Measurements from ENCODE around the gene REX1BD.
A peak's percentile ranks its signal among the peaks of the same experiment; 100 is the strongest.
"Not testable (repeated sequence)": the region's sequence is repeated elsewhere in the genome, so short reads cannot be mapped to it uniquely, and the experiment has no call there.

REX1BD gene

DNA sequence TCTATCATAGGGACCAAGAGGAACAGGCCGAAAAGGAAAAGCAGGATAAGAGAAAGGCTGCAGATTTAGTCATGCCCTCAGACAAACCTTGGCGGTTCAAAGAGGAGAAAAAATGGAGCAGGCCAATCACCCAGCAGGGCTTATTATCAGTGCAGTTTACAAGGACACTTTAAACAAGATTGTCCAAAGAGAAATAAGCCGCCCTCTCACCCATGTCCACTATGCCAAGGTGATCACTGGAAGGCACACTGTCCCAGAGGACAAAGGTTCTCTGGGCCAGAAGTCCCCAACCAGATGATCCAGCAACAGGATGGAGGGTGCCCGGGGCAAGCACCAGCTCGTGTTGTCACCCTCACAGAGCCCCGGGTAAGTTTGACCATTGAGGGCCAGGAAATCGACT, 8.3 kb upstream of the REX1BD start:
- DNase-seq, result no peak

GRCh38 chr19:18586306-18586705, 2.3 kb upstream of the REX1BD start:
- DNase-seq, result no peak

- no peak for DNase-seq
Measured at GRCh38 chr19:18587561-18587960, 1.0 kb upstream of the REX1BD start.

DNA sequence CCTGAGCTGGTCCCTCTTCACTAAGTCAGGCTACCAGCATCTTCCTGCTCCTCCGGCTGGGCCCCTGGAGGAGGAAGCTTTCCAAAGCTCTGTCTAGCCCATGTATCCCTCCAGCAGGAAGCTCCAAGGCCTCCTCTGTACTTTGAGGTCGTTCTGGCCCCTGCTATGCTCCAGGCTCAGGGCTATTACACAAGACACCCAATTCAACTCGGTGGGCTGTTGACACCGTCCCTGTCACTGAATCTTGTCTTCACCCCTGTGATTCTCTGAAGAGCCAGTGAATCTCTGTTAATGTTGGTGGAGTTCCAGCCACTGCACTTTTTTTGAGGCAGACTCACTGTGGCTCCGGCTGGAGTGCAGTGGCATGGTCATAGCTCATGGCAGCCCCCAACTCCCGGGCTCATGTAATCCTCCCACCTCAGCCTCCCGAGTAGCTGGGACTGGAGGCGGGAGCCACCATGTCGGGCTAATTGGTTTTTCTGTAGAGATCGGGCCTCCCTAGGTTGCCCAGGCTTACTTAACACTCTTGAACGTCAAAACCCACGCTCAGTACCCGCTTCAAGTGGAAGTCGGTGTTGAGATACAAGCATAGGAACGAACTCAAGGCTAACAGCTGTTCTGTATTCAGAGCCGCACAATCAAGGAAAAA, 512 bp upstream of the REX1BD start:
- no peak for DNase-seq

DNA sequence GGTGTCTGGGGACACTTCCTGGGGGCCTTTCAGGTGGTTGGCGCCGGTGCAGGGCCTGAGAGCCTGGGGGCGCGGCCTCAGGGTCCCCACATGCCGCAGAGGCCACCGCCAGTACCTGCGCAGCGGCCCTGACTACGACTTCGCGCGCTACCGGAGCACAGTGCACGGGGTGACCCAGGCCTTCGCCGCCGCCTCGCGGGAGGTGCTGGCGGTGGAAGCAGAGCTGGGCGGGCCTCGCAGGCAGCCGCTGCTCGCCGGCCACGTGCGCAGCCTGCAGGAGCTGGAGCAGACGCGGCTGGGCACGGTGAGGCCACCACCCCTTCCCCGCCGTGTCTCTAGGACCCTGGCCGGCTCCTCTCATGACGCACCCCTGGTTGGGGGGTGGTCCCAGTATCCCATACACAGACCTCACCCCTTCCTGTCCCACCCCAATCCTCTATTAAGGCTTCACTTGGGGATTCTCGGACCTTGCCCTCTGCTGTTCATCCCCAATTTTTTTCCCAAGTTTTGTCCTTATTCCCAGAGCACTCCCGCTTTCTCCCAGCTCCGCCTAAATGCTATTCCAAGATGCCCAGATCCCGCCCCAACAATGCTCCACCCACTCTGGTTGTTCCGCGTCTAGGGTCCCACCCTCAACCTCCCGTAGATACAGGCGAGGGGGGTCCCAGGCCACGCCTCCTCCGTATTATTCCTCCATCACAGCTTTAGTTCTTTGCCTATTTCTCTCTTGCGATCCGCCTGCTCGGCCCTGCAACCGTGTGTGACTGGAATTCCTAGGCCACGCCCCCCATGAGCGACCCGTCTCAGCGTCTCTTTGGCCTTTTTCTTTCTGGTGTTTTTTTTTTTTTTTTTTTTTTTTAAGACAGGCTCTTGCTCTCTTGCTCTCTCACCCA, 1.0 kb downstream of the REX1BD start:
- DNase-seq, result peak; percentile 45

DNA sequence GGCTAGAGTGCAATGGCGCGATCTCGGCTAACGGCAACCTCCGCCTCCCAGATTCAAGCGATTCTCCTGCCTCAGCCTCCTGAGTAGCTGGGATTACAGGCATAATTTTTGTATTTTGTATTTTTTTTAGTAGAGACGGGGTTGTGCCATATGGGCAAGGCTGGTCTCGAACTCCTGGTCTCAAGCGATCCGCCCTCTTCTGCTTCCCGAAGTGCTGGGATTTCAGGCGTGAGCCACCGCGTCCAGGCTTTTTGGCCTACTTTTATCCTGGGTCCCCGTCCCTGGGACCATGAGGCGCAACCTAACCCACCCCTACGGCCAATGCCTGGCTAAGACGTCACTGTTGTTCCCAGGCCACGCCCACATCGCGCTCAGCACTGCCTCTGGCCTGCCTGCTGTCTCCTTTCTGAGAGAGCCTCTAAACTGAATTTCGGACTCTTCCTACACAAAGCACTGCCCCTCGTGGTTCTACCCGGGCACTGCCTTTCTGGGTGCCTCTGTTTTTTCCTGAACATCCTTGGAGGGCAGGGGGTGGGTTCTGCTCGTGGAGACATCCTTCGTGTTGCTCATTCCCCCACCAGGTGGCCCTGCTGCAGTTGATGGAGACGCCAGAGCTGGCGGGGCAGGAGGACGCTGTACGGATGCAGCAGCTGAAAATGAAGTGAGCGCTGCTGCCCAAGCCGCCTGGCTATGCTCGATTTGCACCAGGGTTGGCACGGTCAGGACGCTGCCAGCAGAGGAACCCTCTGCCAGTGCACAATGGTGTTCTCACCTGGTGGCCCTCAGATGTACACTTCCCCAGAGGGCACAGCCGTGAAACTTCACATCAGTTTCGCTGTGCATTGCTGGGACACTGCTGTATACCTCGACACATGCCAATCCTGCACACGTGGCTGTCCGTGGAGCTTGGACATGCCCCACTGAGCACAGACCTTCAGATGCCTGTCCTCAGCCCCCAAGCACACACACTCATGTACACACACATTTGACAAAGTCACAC, 2.0 kb downstream of the REX1BD start:
- DNase-seq, result peak; percentile 29

- no peak for DNase-seq
Measured at GRCh38 chr19:18591735-18592385, 3.3 kb downstream of the REX1BD start.

DNA sequence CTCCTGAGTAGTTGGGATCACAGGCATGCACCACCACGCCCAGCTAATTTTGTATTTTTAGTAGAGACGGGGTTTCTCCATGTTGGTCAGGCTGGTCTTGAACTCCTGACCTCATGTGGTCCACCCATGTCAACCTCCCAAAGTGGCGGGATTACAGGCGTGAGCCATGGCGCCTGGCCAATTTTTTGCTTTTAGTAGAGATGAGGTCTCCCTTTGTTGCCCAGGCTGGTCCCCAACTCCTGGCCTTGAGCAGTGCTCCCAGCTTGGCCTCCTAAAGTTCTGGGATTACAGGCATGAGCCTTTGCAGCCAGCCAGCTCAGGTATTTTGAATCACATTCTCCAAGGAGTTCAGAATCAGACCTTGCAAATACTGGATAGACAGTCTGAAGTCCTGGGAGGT, 4.1 kb downstream of the REX1BD start:
- not testable (repeated sequence) for DNase-seq

GRCh38 chr19:18593367-18594095, 4.9 kb downstream of the REX1BD start:
- DNase-seq, result no peak

- peak; percentile 62 for DNase-seq
Measured at GRCh38 chr19:18594096-18594823, 5.7 kb downstream of the REX1BD start.

- no peak for DNase-seq
Measured at GRCh38 chr19:18594824-18595373, 6.3 kb downstream of the REX1BD start.

DNA sequence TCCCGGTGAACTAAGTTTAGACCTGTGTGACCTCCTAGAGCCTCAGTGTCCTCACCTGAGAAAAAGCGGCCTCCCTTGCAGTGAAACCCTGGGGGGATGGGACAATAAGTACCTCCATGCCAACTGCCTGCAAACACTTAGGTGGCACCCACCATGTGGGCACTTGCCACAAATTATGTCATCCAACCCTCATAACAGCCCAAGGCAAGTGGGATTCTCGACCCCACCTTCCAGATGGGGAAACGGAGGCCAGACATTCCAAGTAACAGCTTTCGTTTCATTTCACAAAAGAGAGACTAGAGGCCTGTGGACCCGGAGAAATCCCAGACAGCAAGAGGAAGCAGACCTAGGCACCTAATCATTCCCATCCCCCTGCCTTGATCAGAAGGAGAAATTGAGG, 6.9 kb downstream of the REX1BD start:
- DNase-seq, result no peak

DNA sequence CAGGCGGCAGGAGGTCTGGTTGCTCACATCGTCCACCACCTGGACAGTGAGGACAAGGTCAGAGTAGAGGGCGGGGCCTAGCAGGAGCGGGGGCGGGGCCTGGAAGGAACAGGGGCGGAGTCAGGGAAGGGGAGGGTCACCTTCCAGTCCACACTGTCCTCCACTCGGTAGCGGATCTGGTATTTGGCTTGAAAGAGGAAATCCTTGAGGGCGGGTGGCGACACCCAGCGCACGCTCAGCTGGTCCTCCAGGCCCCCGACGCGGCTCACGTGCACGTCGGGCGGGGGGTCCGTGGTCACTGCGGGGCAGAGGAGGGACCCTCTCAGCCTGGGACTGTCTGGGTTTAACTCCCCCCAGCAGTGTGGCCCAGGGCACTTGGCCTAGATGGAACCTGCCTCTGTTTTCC, 8.2 kb downstream of the REX1BD start:
- peak; percentile 12 for DNase-seq

GRCh38 chr19:18597809-18598660, 9.4 kb downstream of the REX1BD start:
- no peak for DNase-seq

GRCh38 chr19:18599485-18599884, 10.9 kb downstream of the REX1BD start:
- no peak for DNase-seq

DNA sequence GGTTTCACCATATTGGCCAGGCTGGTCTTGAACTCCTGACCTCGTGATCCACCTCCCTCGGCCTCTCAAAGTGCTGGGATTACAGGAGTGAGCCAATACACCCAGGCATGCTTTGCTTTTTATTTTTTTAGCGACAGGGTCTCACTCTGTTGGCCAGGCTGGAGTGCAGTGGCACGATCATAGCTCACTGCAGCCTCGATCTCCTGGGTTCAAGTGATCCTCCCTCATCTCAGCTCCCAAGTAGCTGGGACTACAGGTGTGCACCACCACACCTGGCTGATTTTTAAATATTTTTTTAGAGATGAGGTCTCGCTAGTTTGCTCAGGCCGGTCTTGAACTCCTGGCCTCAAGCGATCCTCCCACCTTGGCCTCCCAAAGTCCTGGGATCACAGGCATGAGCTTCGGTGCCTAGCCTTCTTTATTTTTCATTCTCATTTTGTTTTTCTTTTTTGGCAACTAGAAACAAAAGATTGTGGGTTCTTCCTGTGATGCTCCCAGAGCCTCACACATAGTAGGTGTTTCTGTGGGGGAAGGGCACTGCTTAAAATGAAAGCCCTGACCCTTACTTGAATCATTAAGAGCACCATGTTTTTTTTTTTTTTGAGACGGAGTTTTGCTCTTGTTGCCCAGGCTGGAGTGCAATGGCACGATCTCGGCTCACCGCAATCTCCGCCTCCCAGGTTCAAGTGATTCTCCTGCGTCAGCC, 12.2 kb downstream of the REX1BD start:
- not testable (repeated sequence) for DNase-seq

- DNase-seq, result no peak
Measured at GRCh38 chr19:18601875-18602274, 13.3 kb downstream of the REX1BD start.

- DNase-seq, result no peak
Measured at GRCh38 chr19:18603255-18603957, 14.8 kb downstream of the REX1BD start.

Measured in NCI-H1092 treated with DMSO at 0.1 percent for 48 hours (cell line).